ENCODE data around the gene C1orf174.

The C1orf174 gene

GRCh38 chr1:3896396-3897000 is 3.6 kb downstream of the C1orf174 start:
- no peak for DNase-seq

- no peak for DNase-seq
Measured at GRCh38 chr1:3895951-3896325, 4.1 kb downstream of the C1orf174 start.

GRCh38 chr1:3895279-3895950 is 4.7 kb downstream of the C1orf174 start:
- DNase-seq: no peak

- DNase-seq: no peak
Measured at GRCh38 chr1:3894626-3895278, 5.3 kb downstream of the C1orf174 start.

GRCh38 chr1:3893190-3893589 is 6.9 kb downstream of the C1orf174 start:
- DNase-seq: no peak

GRCh38 chr1:3892748-3893147 is 7.3 kb downstream of the C1orf174 start:
- peak in 7 of 56 donors; percentile 14 to 32 (median 25) for DNase-seq

- no peak for DNase-seq
Measured at GRCh38 chr1:3891329-3891865, 8.7 kb downstream of the C1orf174 start.

GRCh38 chr1:3890389-3891328 is 9.4 kb downstream of the C1orf174 start:
- DNase-seq: no peak

- no peak for DNase-seq
Measured at GRCh38 chr1:3889936-3890335, 10.1 kb downstream of the C1orf174 start.

- DNase-seq: no peak
Measured at GRCh38 chr1:3888301-3888700, 11.8 kb downstream of the C1orf174 start.

- no peak for DNase-seq
Measured at GRCh38 chr1:3886691-3887090, 13.4 kb downstream of the C1orf174 start.

- no peak for DNase-seq
Measured at GRCh38 chr1:3886106-3886670, 13.9 kb downstream of the C1orf174 start.

GRCh38 chr1:3885611-3886010 is 14.5 kb downstream of the C1orf174 start:
- DNase-seq: no peak

- no peak for DNase-seq
Measured at GRCh38 chr1:3884966-3885365, 15.1 kb downstream of the C1orf174 start.

GRCh38 chr1:3883194-3883925 is 16.7 kb downstream of the C1orf174 start:
- DNase-seq: no peak

GRCh38 chr1:3881193-3881480 is 18.9 kb downstream of the C1orf174 start:
- no peak for DNase-seq

GRCh38 chr1:3880429-3881192 is 19.5 kb downstream of the C1orf174 start:
- no peak for DNase-seq

GRCh38 chr1:3879787-3880428 is 20.2 kb downstream of the C1orf174 start:
- no peak for DNase-seq

- DNase-seq: no peak
Measured at GRCh38 chr1:3879099-3879498, 21.0 kb downstream of the C1orf174 start.
